ENCODE data around the gene TEKTIP1. TPM values are rescaled to one million over a fixed set of nuclear protein-coding genes. Genes with fewer than 3 reads are reported as not detected.
"Not testable (repeated sequence)": the region's sequence is repeated elsewhere in the genome, so short reads cannot be mapped to it uniquely, and the experiment has no call there.

The TEKTIP1 gene
- total RNA-seq, 4 donors from 2014 or later = 5.5 TPM; not detected in 3

DNA sequence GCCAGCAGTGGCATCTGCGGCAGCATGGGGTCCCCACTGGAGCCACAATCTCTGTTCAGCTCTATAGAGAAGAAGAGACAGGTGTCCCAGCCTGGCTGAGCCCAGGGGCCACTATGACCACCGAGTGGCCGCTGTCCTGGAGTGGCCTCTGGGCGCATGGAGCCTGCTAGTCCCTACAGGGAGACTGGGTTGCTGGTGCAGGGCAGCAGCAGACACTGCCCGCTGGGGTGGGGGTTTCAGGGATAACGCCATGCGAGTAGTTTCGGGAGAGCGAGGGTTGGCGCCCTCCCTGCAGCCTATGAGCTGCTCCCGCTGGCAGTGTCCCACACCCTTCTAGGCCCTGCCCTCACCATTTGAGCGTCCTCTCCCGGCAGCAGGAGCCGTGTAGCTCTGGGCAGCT lies 10.9 kb upstream of the TEKTIP1 start:
- intact Hi-C loops (cut with DNase I; ENCODE audit: low total_unique reads) = no loop called here
- no peaks in the 10 kb centered on the region for H3K4me1 ChIP-seq
- H3K27me3 ChIP-seq = no peaks in the 10 kb centered on the region
- no peaks in the 10 kb centered on the region for H3K9me3 ChIP-seq
- no peak overlapping the region for H3K27ac ChIP-seq
- H3K4me3 ChIP-seq = no peak overlapping the region
- TF ChIP-seq, protein P1, sequence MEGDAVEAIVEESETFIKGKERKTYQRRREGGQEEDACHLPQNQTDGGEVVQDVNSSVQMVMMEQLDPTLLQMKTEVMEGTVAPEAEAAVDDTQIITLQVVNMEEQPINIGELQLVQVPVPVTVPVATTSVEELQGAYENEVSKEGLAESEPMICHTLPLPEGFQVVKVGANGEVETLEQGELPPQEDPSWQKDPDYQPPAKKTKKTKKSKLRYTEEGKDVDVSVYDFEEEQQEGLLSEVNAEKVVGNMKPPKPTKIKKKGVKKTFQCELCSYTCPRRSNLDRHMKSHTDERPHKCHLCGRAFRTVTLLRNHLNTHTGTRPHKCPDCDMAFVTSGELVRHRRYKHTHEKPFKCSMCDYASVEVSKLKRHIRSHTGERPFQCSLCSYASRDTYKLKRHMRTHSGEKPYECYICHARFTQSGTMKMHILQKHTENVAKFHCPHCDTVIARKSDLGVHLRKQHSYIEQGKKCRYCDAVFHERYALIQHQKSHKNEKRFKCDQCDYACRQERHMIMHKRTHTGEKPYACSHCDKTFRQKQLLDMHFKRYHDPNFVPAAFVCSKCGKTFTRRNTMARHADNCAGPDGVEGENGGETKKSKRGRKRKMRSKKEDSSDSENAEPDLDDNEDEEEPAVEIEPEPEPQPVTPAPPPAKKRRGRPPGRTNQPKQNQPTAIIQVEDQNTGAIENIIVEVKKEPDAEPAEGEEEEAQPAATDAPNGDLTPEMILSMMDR (IDR thresholded peaks at IDR 0.05) = no peak
- TF ChIP-seq POLR2A (IDR thresholded peaks at IDR 0.05) = no peak
- no peaks in the 10 kb centered on the region for H3K36me3 ChIP-seq
- no peak for DNase-seq

DNA sequence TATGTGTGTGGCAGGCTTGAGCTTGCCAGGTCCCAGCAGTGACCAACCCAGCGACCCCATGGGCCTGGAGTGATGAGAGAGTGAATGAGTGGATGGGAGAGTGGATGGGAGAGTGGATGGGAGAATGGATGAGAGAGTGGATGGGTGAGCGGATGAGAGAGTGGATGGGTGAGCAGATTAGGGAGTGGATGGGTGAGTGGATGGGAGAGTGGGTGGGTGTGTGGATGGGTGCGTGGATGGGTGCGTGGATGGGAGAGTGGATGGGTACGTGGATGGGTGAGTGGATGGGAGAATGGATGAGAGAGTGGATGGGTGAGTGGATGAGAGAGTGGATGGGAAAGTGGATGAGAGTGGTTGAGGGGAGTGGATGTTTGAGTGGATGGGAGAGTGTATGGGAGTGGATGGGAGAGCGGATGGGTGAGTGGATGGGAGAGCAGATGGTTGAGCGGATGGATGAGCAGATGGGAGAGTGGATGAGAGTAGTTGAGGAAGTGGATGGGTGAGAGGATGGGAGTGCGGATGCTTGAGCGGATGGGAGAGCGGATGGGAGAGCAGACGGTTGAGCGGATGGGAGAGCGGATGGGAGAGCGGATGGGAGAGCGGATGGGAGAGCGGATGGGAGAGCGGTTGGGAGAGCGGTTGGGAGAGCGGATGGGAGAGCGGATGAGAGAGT lies 10.3 kb upstream of the TEKTIP1 start:
- no peak overlapping the region for H3K27ac ChIP-seq
- H3K27me3 ChIP-seq = no peaks in the 10 kb centered on the region
- no peaks in the 10 kb centered on the region for H3K4me1 ChIP-seq
- no peak for DNase-seq
- intact Hi-C loops (cut with DNase I; ENCODE audit: low total_unique reads) = no loop called here
- H3K9me3 ChIP-seq = no peaks in the 10 kb centered on the region
- no peaks in the 10 kb centered on the region for H3K36me3 ChIP-seq
- TF ChIP-seq, protein P1 (IDR thresholded peaks at IDR 0.05) = no peak
- TF ChIP-seq POLR2A (IDR thresholded peaks at IDR 0.05) = no peak
- H3K4me3 ChIP-seq = no peak overlapping the region

DNA sequence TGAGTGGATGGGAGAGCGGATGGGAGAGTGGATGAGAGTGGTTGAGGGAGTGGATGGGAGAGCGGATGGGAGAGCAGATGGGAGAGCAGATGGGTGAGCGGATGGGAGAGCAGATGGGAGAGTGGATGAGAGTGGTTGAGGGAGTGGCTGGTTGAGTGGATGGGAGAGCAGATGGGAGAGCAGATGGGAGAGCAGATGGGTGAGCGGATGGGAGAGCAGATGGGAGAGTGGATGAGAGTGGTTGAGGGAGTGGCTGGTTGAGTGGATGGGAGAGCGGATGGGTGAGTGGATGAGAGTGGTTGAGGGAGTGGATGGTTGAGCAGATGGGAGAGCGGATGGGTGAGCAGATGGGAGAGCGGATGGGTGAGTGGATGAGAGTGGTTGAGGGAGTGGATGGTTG lies 9.7 kb upstream of the TEKTIP1 start:
- H3K9me3 ChIP-seq; H3K27ac ChIP-seq; H3K27me3 ChIP-seq; H3K4me3 ChIP-seq; DNase-seq; H3K36me3 ChIP-seq; H3K4me1 ChIP-seq; intact Hi-C loops (cut with DNase I; ENCODE audit: low total_unique reads): not testable (repeated sequence)

DNA sequence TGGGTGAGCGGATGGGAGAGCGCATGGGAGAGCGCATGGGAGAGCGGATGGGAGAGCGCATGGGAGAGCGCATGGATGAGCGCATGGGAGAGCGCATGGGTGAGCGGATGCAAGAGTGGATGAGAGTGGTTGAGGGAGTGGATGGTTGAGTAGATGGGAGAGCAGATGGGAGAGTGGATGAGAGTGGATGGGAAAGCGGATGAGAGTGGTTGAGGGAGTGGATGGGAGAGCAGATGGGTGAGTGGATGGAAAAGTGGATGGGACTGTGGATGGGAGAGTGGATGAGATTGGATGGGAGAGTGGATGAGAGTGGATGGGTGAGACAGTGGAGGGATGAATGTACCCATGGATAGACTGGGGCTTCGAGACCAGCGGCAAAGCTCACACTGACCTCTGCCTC lies 8.6 kb upstream of the TEKTIP1 start:
- DNase-seq = no peak
- intact Hi-C loops (cut with DNase I; ENCODE audit: low total_unique reads) = no loop called here
- Histone ChIP-seq H3K9me3 (no peaks in the 10 kb centered on the region), H3K36me3 (no peaks in the 10 kb centered on the region), H3K27me3 (no peaks in the 10 kb centered on the region), H3K4me1 (no peaks in the 10 kb centered on the region), H3K4me3 (no peak overlapping the region), H3K27ac (no peak overlapping the region)
- TF ChIP-seq, protein P1 (IDR thresholded peaks at IDR 0.05) = no peak
- no peak for TF ChIP-seq POLR2A (IDR thresholded peaks at IDR 0.05)

DNA sequence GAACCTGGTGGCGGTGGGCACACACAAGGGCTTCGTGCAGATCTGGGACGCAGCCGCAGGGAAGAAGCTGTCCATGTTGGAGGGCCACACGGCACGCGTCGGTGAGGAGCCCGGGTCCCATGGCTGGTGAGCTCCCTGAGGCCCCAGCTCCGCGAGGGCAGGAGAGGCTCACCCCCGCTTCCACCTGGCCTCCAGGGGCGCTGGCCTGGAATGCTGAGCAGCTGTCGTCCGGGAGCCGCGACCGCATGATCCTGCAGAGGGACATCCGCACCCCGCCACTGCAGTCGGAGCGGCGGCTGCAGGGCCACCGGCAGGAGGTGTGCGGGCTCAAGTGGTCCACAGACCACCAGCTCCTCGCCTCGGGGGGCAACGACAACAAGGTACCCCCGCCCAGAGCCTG lies 7.3 kb upstream of the TEKTIP1 start:
- intact Hi-C loops (cut with DNase I; ENCODE audit: low total_unique reads) = no loop called here
- Histone ChIP-seq H3K4me1 (no peaks in the 10 kb centered on the region), H3K27ac (no peak overlapping the region), H3K27me3 (no peaks in the 10 kb centered on the region), H3K9me3 (no peaks in the 10 kb centered on the region), H3K4me3 (no peak overlapping the region), H3K36me3 (no peaks in the 10 kb centered on the region)
- TF ChIP-seq POLR2A (IDR thresholded peaks at IDR 0.05) = no peak
- TF ChIP-seq, protein P1 (IDR thresholded peaks at IDR 0.05) = no peak
- DNase-seq = no peak

Measured in uterus (tissue), 4 donors.